NCI-H1105 (cell line): ENCODE results near the gene ANKRD55.

Source experiments
- DNase-seq: peaks from one replicate; lab custom pipeline; 2025; lab: John Stamatoyannopoulos, UW

The ANKRD55 gene

GRCh38 chr5:56077796-56078233 is 155.3 kb downstream of the ANKRD55 start:
- DNase-seq: no peak

- no peak for DNase-seq
Measured at GRCh38 chr5:56076486-56076885, 156.6 kb downstream of the ANKRD55 start.

GRCh38 chr5:56075361-56075760 is 157.8 kb downstream of the ANKRD55 start:
- DNase-seq: no peak

GRCh38 chr5:56072863-56073766 is 160.0 kb downstream of the ANKRD55 start:
- no peak for DNase-seq

GRCh38 chr5:56071470-56071869 is 161.7 kb downstream of the ANKRD55 start:
- DNase-seq: no peak

- DNase-seq: no peak
Measured at GRCh38 chr5:56070851-56071465, 162.2 kb downstream of the ANKRD55 start.

- DNase-seq: no peak
Measured at GRCh38 chr5:56069652-56070226, 163.4 kb downstream of the ANKRD55 start.

GRCh38 chr5:56066931-56067450 is 166.1 kb downstream of the ANKRD55 start:
- DNase-seq: no peak

GRCh38 chr5:56064984-56065383 is 168.1 kb downstream of the ANKRD55 start:
- DNase-seq: no peak

- DNase-seq: no peak
Measured at GRCh38 chr5:56060276-56061110, 172.6 kb downstream of the ANKRD55 start.

- no peak for DNase-seq
Measured at GRCh38 chr5:56059854-56060253, 173.3 kb downstream of the ANKRD55 start.

GRCh38 chr5:56056875-56057274 is 176.3 kb downstream of the ANKRD55 start:
- DNase-seq: no peak

- DNase-seq: no peak
Measured at GRCh38 chr5:56055859-56056258, 177.3 kb downstream of the ANKRD55 start.

GRCh38 chr5:56055287-56055686 is 177.8 kb downstream of the ANKRD55 start:
- no peak for DNase-seq

GRCh38 chr5:56054666-56055065 is 178.5 kb downstream of the ANKRD55 start:
- no peak for DNase-seq

- DNase-seq: no peak
Measured at GRCh38 chr5:56053363-56053762, 179.8 kb downstream of the ANKRD55 start.

- DNase-seq: no peak
Measured at GRCh38 chr5:56052735-56053134, 180.4 kb downstream of the ANKRD55 start.

- DNase-seq: no peak
Measured at GRCh38 chr5:56050551-56051255, 182.4 kb downstream of the ANKRD55 start.
